ENCODE measurements around the gene ACOT6.
"Not testable (repeated sequence)": the region's sequence is repeated elsewhere in the genome, so short reads cannot be mapped to it uniquely, and the experiment has no call there.

ACOT6 gene

GRCh38 chr14:73602994-73603393, 9.3 kb upstream of the ACOT6 start:
- no peak for DNase-seq

GRCh38 chr14:73606271-73606670, 6.0 kb upstream of the ACOT6 start:
- DNase-seq, result no peak

GRCh38 chr14:73607241-73607640, 5.1 kb upstream of the ACOT6 start:
- DNase-seq, result no peak

GRCh38 chr14:73610687-73611086, 1.6 kb upstream of the ACOT6 start:
- no peak for DNase-seq

GRCh38 chr14:73613046-73613383, 698 bp downstream of the ACOT6 start:
- no peak for DNase-seq

- no peak for DNase-seq
These were observed 1.2 kb downstream of the ACOT6 start for GRCh38 chr14:73613419-73613963.

- no peak for DNase-seq
These were observed 4.5 kb downstream of the ACOT6 start for GRCh38 chr14:73616831-73617230.

GRCh38 chr14:73619524-73619923, 7.2 kb downstream of the ACOT6 start:
- DNase-seq, result no peak

GRCh38 chr14:73620268-73620667, 8.0 kb downstream of the ACOT6 start:
- no peak for DNase-seq

GRCh38 chr14:73623504-73624054, 11.3 kb downstream of the ACOT6 start:
- no peak for DNase-seq

- no peak for DNase-seq
These were observed 13.4 kb downstream of the ACOT6 start for GRCh38 chr14:73625706-73626105.

- DNase-seq, result no peak
These were observed 14.8 kb downstream of the ACOT6 start for GRCh38 chr14:73627151-73627558.

GRCh38 chr14:73630009-73630780, 17.9 kb downstream of the ACOT6 start:
- no peak for DNase-seq

- peak; percentile 57 for DNase-seq
These were observed 21.0 kb downstream of the ACOT6 start for GRCh38 chr14:73633116-73634010.

GRCh38 chr14:73634011-73634833, 21.9 kb downstream of the ACOT6 start:
- no peak for DNase-seq

- not testable (repeated sequence) for DNase-seq
These were observed 24.0 kb downstream of the ACOT6 start for GRCh38 chr14:73636355-73636754.

GRCh38 chr14:73637830-73638229, 25.5 kb downstream of the ACOT6 start:
- no peak for DNase-seq

- DNase-seq, result no peak
These were observed 28.6 kb downstream of the ACOT6 start for GRCh38 chr14:73640796-73641365.

- peak; percentile 92 for DNase-seq
These were observed 32.4 kb downstream of the ACOT6 start, which contains the start of gene DNAL1 for GRCh38 chr14:73644531-73645247. Gene DNAL1, plus strand, starts transcription at chr14:73644986. Its CDS starts 54 bp downstream, at chr14:73645040.

GRCh38 chr14:73645248-73645610, 32.9 kb downstream of the ACOT6 start:
- DNase-seq, result no peak

- no peak for DNase-seq
These were observed 38.7 kb downstream of the ACOT6 start for GRCh38 chr14:73651005-73651404.

GRCh38 chr14:73655851-73656250, 43.5 kb downstream of the ACOT6 start:
- DNase-seq, result no peak

Data from CD4-positive, alpha-beta T cell treated with Interferon gamma for 1 hour (primary cell).